HepG2 (cell line): ENCODE results near the gene NKAIN4. TPM values are rescaled to one million over a fixed set of nuclear protein-coding genes. Genes with fewer than 3 reads are reported as not detected.

Experiments
- AGO2 ChIP-seq: fragments of 200-400 bp; formaldehyde crosslinking; optimal IDR thresholded peaks from 2 replicates; pipeline ENCODE3; 2017; ENCODE audit warnings: mild to moderate bottlenecking, low read depth, low read length, moderate library complexity
- CENPBD1 ChIP-seq: sonication (generic); formaldehyde crosslinking; IDR thresholded peaks from 2 replicates; pipeline ENCODE4 v1.8.0; 2022; ENCODE audit warnings: missing genetic modification reagents, low read depth, mild to moderate bottlenecking, borderline replicate concordance
- EEA1 ChIP-seq: sonication (generic); formaldehyde crosslinking; IDR thresholded peaks from 2 replicates; pipeline ENCODE4 v1.5.1; 2020; ENCODE audit warnings: mild to moderate bottlenecking, missing genetic modification reagents, borderline replicate concordance
- JUND ChIP-seq: sonication (generic); formaldehyde crosslinking; IDR thresholded peaks from 2 replicates; pipeline ENCODE4 v1.8.0; 2022; ENCODE audit warnings: mild to moderate bottlenecking, missing genetic modification reagents
- NR2C2 ChIP-seq: sonication (generic); formaldehyde crosslinking; IDR thresholded peaks from 2 replicates; pipeline ENCODE4 v1.4.0; 2020; ENCODE audit warnings: missing genetic modification reagents, mild to moderate bottlenecking, moderate library complexity, borderline replicate concordance
- PAF1 ChIP-seq: IDR thresholded peaks from 2 replicates; pipeline ENCODE4 v1.6.1; 2016; ENCODE audit warnings: missing genetic modification reagents, missing compliant biosample characterization
- POLR2G ChIP-seq: fragments of 200-400 bp; formaldehyde crosslinking; IDR thresholded peaks from 2 replicates; pipeline ENCODE4 v1.6.1; 2018; ENCODE audit warnings: mild to moderate bottlenecking, low read depth, low read length, moderate library complexity
- RBFOX2 ChIP-seq: fragments of 200-400 bp; formaldehyde crosslinking; IDR thresholded peaks from 2 replicates; pipeline ENCODE4 v1.6.1; 2017; ENCODE audit warnings: low read depth, mild to moderate bottlenecking, low read length
- SMARCE1 ChIP-seq: fragments of 450-650 bp; IDR thresholded peaks from 2 replicates; pipeline ENCODE4 v1.6.1; 2017; ENCODE audit warnings: borderline replicate concordance
- TCF7 ChIP-seq: sonication (generic); IDR thresholded peaks from 2 replicates; pipeline ENCODE4 v1.6.1; 2016; ENCODE audit warnings: antibody characterized with exemption, low read depth
- TEF ChIP-seq: sonication (generic); formaldehyde crosslinking; IDR thresholded peaks from 2 replicates; pipeline ENCODE4 v1.5.0; 2020; ENCODE audit warnings: missing genetic modification reagents
- ZKSCAN1 ChIP-seq: fragments of 150-350 bp; IDR thresholded peaks from 2 replicates; pipeline ENCODE4 v1.6.1; 2014; ENCODE audit warnings: low read length
- ZNF562 ChIP-seq: sonication (generic); formaldehyde crosslinking; IDR thresholded peaks from 2 replicates; pipeline ENCODE4 v1.8.0; 2022; ENCODE audit warnings: missing genetic modification reagents, borderline replicate concordance
- ZNF576 ChIP-seq: sonication (generic); formaldehyde crosslinking; IDR thresholded peaks from 2 replicates; pipeline ENCODE4 v1.4.0; 2020; ENCODE audit warnings: mild to moderate bottlenecking, missing genetic modification reagents
- ZNF577 ChIP-seq: sonication (generic); formaldehyde crosslinking; IDR thresholded peaks from 2 replicates; pipeline ENCODE4 v1.4.0; 2020; ENCODE audit warnings: mild to moderate bottlenecking, low read depth, missing genetic modification reagents, borderline replicate concordance
- ZNF687 ChIP-seq: sonication (generic); formaldehyde crosslinking; IDR thresholded peaks from 2 replicates; pipeline ENCODE4 v1.5.1; 2020; ENCODE audit warnings: mild to moderate bottlenecking, missing genetic modification reagents, moderate library complexity
- ZNF775 ChIP-seq: sonication (generic); formaldehyde crosslinking; IDR thresholded peaks from 2 replicates; pipeline ENCODE4 v1.4.0; 2020; ENCODE audit warnings: missing genetic modification reagents, mild to moderate bottlenecking, moderate library complexity, borderline replicate concordance
- polyA plus RNA-seq, 8 experiments: library from polyadenylated mRNA; depleted of rRNA in 3 of 8; stranded (reverse) in 7 of 8; unstranded in 1 of 8; fragments of >200 nt; fragmentation: Illumina TruSeq in 4 of 8; extraction: Trizol in 4 of 8; gene quantifications; 2 replicates each; pipeline versions ENCODE4 v1.2.1 to v1.2.3, GENCODE V29; 2011 to 2016; ENCODE audit warnings: low read depth in 4 of 8, missing spikeins in 1 of 8, mixed read lengths in 1 of 8; ENCODE audit not compliant: insufficient read depth in 1 of 8
- total RNA-seq, 5 experiments: library from RNA; depleted of rRNA; stranded (reverse); fragments of >200 nt; fragmentation: Illumina TruSeq; extraction: Trizol; gene quantifications; 2 replicates each; pipeline ENCODE4 v1.2.3, GENCODE V29; 2016; ENCODE audit warnings: low read depth in 1 of 5
- TF ChIP-seq, protein P1 (sequence below): sonication (generic); formaldehyde crosslinking; IDR thresholded peaks from 2 replicates; pipeline ENCODE4 v1.4.0; 2020; ENCODE audit warnings: mild to moderate bottlenecking, missing genetic modification reagents

NKAIN4 gene
- total and polyA plus RNA-seq, 2 of the 13 experiments (the other 11 are each of a cell fraction or from before 2014, with no cell fraction given), result not detected

DNA sequence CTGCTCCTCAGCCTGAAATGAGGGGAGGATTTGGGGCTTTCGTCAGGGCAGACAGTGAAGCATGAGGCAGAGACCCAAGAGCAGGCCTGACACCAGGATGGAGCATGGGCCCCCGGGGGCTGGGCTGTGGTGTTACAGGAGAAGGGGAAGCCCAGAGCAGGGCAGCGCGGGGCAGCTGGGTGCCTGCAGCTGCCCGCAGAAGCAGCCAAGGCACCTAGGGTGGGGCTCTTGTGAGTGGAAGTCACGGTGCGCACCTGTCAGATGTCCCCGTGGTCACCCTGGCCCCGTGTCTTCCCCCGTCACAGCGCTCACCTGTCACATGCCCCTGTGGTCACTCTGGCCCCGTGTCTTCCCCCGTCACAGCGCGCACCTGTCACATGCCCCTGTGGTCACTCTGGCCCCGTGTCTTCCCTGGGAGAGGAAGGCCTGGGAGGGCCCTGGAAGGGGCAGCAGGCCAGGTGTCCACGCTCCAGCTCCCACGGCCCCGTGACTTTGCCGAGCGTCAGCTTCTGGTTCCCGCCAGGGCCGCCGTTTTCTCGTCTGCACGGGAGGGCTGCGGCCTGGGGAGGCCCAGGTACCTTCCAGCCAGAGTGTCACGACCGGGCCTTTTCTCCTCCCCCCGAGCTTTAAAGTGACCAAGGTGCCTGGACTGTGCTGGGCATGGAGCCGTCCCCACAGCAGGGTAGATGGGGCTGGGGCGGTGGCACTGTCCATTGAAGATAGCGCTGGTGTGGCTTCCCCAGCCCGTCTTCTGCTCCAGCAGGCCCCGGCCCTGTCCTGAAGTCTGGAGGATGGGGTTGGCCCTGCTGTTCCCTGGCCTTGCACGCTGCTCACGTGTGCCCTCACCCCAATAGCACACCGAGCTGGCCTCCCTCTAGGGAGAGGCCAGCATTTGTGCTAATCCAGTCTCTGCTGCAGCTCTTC lies 27.7 kb upstream of the NKAIN4 start (continued):
- TF ChIP-seq ZNF687 (CRISPR knock-in tag), result peak; percentile 6
- TF ChIP-seq PAF1 (CRISPR knock-in tag), result no peak
- TF ChIP-seq ZNF775, result no peak
- peak; percentile 82 for TF ChIP-seq AGO2
- no peak for TF ChIP-seq EEA1 (CRISPR knock-in tag)
- TF ChIP-seq TEF (CRISPR knock-in tag), result no peak
- TF ChIP-seq POLR2G, result peak; percentile 8; the same call in 1 of the 2 replicates
- no peak for TF ChIP-seq ZNF562
- TF ChIP-seq NR2C2 (CRISPR knock-in tag), result no peak
- TF ChIP-seq, protein P1, sequence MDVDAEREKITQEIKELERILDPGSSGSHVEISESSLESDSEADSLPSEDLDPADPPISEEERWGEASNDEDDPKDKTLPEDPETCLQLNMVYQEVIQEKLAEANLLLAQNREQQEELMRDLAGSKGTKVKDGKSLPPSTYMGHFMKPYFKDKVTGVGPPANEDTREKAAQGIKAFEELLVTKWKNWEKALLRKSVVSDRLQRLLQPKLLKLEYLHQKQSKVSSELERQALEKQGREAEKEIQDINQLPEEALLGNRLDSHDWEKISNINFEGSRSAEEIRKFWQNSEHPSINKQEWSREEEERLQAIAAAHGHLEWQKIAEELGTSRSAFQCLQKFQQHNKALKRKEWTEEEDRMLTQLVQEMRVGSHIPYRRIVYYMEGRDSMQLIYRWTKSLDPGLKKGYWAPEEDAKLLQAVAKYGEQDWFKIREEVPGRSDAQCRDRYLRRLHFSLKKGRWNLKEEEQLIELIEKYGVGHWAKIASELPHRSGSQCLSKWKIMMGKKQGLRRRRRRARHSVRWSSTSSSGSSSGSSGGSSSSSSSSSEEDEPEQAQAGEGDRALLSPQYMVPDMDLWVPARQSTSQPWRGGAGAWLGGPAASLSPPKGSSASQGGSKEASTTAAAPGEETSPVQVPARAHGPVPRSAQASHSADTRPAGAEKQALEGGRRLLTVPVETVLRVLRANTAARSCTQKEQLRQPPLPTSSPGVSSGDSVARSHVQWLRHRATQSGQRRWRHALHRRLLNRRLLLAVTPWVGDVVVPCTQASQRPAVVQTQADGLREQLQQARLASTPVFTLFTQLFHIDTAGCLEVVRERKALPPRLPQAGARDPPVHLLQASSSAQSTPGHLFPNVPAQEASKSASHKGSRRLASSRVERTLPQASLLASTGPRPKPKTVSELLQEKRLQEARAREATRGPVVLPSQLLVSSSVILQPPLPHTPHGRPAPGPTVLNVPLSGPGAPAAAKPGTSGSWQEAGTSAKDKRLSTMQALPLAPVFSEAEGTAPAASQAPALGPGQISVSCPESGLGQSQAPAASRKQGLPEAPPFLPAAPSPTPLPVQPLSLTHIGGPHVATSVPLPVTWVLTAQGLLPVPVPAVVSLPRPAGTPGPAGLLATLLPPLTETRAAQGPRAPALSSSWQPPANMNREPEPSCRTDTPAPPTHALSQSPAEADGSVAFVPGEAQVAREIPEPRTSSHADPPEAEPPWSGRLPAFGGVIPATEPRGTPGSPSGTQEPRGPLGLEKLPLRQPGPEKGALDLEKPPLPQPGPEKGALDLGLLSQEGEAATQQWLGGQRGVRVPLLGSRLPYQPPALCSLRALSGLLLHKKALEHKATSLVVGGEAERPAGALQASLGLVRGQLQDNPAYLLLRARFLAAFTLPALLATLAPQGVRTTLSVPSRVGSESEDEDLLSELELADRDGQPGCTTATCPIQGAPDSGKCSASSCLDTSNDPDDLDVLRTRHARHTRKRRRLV (CRISPR knock-in tag), result no peak
- no peak for TF ChIP-seq TCF7
- no peak for TF ChIP-seq SMARCE1
- TF ChIP-seq CENPBD1 (CRISPR knock-in tag), result no peak
- no peak for TF ChIP-seq ZNF576 (CRISPR knock-in tag)
- no peak for TF ChIP-seq ZNF577
- peak; percentile 77 for TF ChIP-seq RBFOX2
- no peak for TF ChIP-seq JUND (CRISPR knock-in tag)
- no peak for TF ChIP-seq ZKSCAN1
